Nephron (organoid): ENCODE data around the gene HSBP1L1.

Experiments used
- H3K27ac Mint-ChIP-seq, 3 experiments: 2 replicates each; pipeline ENCODE4 v1.8.0; 2020; ENCODE audit warnings: mixed read lengths in 3 of 3, mild to moderate bottlenecking in 2 of 3, moderate library complexity in 1 of 3
- H3K27me3 Mint-ChIP-seq: 2 replicates; pipeline ENCODE4 v1.8.0; 2021; ENCODE audit warnings: low read depth, mild to moderate bottlenecking, moderate library complexity, mixed read lengths
- H3K36me3 Mint-ChIP-seq: 2 replicates; pipeline ENCODE4 v1.8.0; 2020; ENCODE audit warnings: low read depth, mixed read lengths
- H3K4me1 Mint-ChIP-seq: 2 replicates; pipeline ENCODE4 v1.8.0; 2020; ENCODE audit warnings: mixed read lengths
- H3K4me3 Mint-ChIP-seq, 3 experiments: 2 replicates each; pipeline ENCODE4 v1.8.0; 2020; ENCODE audit warnings: mild to moderate bottlenecking in 3 of 3, mixed read lengths in 3 of 3, moderate library complexity in 2 of 3
- H3K9me3 Mint-ChIP-seq: 2 replicates; pipeline ENCODE4 v1.8.0; 2020; ENCODE audit warnings: mixed read lengths
- TF ChIP-seq, protein P1 (sequence below), 3 experiments: fragments of 200-600 bp; sonication (generic); IDR thresholded peaks; one replicate each; pipeline ENCODE4 v1.5.0; 2021; ENCODE audit warnings: antibody characterized with exemption in 3 of 3; ENCODE audit not compliant: unreplicated experiment in 3 of 3

Gene HSBP1L1

DNA sequence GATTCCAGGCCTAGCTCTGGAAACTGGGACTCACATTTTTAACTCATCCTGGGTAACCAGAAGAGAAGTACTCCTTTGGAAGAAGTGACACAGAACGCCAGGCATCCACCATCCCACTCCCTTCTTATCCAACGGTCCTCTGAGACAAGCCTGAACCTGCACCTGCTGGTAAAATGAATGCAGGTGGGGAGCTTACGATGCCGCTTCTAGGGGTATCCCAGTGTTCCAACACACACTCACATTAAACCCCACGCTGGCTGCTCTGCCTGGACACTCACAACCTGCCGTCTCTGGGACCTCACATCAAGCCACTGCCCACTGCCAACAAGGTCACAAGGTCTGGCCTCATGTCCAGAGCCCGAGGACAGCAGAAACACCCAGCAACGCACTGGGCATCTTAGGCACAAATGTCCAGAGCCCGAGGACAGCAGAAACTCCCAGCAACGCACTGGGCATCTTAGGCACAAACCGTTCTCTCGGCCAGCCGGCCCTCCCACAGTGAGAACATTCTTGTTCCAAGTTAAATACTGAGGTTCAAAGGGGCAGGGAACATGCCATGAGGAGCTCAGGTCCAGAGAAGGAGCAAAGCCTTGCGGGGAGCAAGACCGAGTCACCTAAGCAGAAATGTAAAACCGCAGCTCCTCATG lies 22.8 kb upstream of the HSBP1L1 start:
- Mint-ChIP-seq H3K4me1 (peaks cover 53% of the 10 kb centered on the region), H3K4me3 (no peak overlapping the region), H3K27me3 (peaks cover 4% of the 10 kb centered on the region), H3K36me3 (peaks cover 51% of the 10 kb centered on the region), H3K27ac (peak overlapping the region in 1 of 3 experiments; percentile 69), H3K9me3 (peaks cover 19% of the 10 kb centered on the region)
- TF ChIP-seq, protein P1, sequence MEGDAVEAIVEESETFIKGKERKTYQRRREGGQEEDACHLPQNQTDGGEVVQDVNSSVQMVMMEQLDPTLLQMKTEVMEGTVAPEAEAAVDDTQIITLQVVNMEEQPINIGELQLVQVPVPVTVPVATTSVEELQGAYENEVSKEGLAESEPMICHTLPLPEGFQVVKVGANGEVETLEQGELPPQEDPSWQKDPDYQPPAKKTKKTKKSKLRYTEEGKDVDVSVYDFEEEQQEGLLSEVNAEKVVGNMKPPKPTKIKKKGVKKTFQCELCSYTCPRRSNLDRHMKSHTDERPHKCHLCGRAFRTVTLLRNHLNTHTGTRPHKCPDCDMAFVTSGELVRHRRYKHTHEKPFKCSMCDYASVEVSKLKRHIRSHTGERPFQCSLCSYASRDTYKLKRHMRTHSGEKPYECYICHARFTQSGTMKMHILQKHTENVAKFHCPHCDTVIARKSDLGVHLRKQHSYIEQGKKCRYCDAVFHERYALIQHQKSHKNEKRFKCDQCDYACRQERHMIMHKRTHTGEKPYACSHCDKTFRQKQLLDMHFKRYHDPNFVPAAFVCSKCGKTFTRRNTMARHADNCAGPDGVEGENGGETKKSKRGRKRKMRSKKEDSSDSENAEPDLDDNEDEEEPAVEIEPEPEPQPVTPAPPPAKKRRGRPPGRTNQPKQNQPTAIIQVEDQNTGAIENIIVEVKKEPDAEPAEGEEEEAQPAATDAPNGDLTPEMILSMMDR (IDR thresholded peaks at IDR 0.05; ENCODE audit: unreplicated experiment in 3 of 3) = no peak

DNA sequence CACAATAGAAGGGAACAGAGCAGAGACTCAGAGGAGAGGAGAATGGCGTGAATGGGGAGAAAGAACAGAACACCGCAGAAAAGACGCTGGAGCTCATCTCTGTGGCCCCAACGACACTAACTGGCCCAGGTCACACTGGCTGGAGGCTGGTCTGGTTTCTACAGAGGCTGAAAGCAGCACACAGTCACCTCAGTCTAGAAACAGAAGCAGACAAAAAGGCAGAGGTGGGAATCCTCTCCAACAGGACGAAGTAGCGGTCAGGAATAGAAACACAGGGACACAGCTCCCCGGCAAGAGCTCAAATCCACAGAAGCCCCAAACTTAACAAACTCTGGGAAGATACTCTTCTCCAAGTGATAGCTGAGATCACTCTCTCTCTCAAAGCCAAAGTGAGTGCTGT lies 22.2 kb upstream of the HSBP1L1 start:
- Mint-ChIP-seq H3K27ac (peak overlapping the region in 2 of 3 experiments; percentile 28 to 69), H3K4me3 (no peak overlapping the region), H3K36me3 (peaks cover 45% of the 10 kb centered on the region), H3K4me1 (peaks cover 57% of the 10 kb centered on the region), H3K9me3 (peaks cover 12% of the 10 kb centered on the region), H3K27me3 (peaks cover 4% of the 10 kb centered on the region)
- TF ChIP-seq, protein P1 (IDR thresholded peaks at IDR 0.05; ENCODE audit: unreplicated experiment in 3 of 3) = no peak

DNA sequence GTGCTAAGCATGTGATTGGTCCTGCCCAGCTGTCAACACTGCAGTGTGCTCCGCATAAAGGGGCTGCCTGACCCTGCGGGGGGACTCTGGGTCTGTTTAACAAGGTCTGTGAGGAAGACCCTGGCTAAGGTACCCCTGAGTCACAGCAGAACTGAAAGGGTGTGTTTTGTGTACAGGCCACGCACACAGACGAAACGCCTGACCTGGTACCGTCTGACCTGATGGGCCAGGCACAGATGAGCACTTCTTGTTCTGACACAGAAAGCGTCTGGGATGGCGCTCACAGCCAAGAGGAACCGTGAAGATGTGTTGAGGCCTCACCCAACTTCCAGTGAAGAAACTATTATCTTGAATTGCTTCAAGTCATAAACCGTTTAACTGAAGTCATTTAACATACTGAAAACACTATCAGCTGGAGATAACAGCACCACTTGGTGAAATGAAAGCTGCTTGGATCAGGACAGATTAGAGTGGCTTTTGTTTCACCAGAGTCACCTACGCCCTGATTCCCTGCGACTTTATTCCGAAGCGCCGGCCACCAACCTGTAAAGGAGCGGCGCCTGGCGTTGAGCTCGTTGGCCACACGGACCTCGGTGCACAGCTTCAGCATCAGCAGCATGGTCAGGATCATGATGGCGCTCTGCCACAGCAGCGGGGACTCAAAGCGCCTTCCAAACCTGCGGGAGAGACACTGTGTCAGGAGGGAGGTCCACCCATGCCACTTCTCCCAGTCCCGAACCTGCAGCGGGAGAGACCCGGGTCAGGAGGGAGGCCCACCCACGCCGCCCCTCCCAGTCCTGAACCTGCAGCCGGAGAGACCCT lies 21.4 kb upstream of the HSBP1L1 start:
- Mint-ChIP-seq H3K9me3 (peaks cover 6% of the 10 kb centered on the region), H3K4me1 (peaks cover 58% of the 10 kb centered on the region), H3K27ac (peak overlapping the region in 2 of 3 experiments; percentile 29 to 69), H3K27me3 (peaks cover 4% of the 10 kb centered on the region), H3K4me3 (peak overlapping the region in 1 of 3 experiments; percentile 14), H3K36me3 (peaks cover 37% of the 10 kb centered on the region)
- TF ChIP-seq, protein P1 (IDR thresholded peaks at IDR 0.05; ENCODE audit: unreplicated experiment in 3 of 3) = no peak

DNA sequence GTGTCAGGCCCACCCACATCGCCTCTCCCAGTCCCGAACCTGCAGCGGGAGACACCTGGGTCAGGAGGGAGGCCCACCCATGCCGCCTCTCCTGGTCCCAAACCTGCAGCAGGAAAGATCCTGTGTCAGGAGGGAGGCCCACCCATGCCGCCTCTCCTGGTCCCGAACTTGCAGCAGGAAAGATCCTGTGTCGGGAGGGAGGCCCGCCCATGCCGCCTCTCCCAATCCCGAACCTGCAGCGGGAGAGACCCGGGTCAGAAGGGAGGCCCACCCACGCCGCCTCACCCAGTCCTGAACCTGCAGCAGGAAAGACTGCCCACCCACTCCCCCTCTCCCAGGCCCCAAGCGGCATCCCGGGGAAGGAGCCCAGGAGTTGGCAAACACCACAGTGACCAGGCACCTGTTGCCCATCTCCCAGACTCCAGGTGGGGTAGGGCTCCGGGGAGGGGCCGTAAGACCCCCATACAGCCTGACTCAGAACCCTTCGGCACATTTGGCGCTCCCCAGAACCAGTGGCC lies 20.8 kb upstream of the HSBP1L1 start:
- H3K4me1 Mint-ChIP-seq = peaks cover 64% of the 10 kb centered on the region
- H3K27ac Mint-ChIP-seq = no peak overlapping the region
- peaks cover 4% of the 10 kb centered on the region for H3K27me3 Mint-ChIP-seq
- H3K9me3 Mint-ChIP-seq = peaks cover 4% of the 10 kb centered on the region
- TF ChIP-seq, protein P1 (IDR thresholded peaks at IDR 0.05; ENCODE audit: unreplicated experiment in 3 of 3) = no peak
- peaks cover 33% of the 10 kb centered on the region for H3K36me3 Mint-ChIP-seq
- no peak overlapping the region for H3K4me3 Mint-ChIP-seq

DNA sequence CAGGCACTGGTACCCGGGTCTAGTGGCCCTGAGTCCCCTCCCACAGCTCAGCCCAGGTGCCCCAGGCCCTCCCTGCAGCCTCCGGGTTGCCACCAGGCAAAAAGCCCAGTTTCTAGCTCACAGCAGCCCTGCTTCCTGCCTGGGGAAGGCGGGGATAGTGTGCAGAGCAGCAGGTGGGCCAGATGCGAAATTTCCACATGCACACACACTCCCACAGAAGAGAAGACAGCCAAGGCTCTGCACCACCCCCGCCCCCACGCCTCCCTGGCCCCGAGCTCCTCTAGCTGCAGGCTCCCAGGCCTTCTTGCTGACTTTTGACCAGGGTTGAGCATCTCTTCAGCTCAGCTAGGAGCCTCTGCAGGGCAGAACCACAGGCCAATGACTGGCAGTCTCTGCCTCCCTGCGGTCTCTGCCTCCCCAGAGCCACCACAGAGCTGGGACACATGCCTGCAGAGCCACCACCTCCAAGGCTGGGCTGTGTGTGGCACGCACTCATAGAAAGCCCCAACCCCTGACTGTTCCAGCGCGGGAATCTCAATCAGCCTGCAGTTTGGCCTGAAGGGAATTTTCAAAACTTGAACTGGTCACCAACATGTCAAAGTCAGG lies 20.2 kb upstream of the HSBP1L1 start:
- peaks cover 29% of the 10 kb centered on the region for H3K36me3 Mint-ChIP-seq

More for the DNA sequence above, 20.2 kb upstream of the HSBP1L1 start:
- Mint-ChIP-seq H3K4me1 (peaks cover 66% of the 10 kb centered on the region), H3K9me3 (no peaks in the 10 kb centered on the region), H3K27me3 (peaks cover 4% of the 10 kb centered on the region), H3K27ac (peak overlapping the region; percentile 53 to 89 (median 82)), H3K4me3 (peak overlapping the region; percentile 46 to 68 (median 52))
- TF ChIP-seq, protein P1 (IDR thresholded peaks at IDR 0.05; ENCODE audit: unreplicated experiment in 3 of 3) = no peak
